ENCODE data around the gene TMEM178B.

- TF ChIP-seq CTCF (IDR thresholded peaks at IDR 0.05): no peak
- TF ChIP-seq POLR2A (IDR thresholded peaks at IDR 0.05): no peak
Measured at GRCh38 chr7:141246426-141246825, 172.6 kb downstream of the TMEM178B start.

Data from lower leg skin (tissue), 3 donors.